Measurements from ENCODE around the gene TNFRSF1B.
A peak's percentile ranks its signal among the peaks of the same experiment; 100 is the strongest.

The TNFRSF1B gene

DNA sequence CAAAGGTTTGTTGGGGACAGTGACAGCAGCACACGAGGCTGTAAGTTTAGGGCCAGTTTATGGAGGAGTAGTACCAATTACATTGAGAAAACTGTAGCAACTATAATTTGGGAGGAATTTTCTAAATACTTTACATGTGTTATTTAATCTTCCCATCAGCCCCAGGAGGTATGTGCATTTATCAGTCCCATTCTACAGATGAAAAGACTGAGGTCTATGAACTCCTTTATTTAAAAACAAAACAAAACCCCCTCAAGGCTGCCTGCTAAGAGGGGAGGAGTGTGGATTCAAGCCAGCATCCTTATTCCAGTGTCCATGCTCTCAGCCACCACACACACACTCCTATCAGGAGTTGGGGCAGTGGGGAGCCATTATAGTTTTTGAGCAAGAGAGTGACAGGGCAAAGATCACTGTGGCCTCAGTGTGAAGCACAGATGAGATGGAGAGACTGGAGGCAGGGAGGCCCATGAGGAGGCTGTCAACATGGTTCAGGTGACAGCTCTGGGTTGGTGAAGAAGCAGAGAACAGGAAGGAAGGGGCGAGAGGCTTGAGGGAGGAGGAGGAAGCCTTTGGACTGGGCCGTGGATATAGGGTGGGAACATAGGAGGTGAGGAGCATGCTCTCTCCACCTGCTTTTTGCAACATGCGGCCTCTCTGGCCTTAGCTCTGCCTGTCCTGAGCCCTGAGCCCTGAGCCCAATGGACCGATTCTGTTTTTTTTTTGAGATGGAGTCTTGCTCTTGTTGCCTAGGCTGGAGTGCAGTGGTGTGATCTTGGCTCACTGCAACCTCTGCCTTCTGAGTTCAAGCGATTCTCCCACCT, 9.7 kb downstream of the TNFRSF1B start:
- DNase-seq, result no peak

DNA sequence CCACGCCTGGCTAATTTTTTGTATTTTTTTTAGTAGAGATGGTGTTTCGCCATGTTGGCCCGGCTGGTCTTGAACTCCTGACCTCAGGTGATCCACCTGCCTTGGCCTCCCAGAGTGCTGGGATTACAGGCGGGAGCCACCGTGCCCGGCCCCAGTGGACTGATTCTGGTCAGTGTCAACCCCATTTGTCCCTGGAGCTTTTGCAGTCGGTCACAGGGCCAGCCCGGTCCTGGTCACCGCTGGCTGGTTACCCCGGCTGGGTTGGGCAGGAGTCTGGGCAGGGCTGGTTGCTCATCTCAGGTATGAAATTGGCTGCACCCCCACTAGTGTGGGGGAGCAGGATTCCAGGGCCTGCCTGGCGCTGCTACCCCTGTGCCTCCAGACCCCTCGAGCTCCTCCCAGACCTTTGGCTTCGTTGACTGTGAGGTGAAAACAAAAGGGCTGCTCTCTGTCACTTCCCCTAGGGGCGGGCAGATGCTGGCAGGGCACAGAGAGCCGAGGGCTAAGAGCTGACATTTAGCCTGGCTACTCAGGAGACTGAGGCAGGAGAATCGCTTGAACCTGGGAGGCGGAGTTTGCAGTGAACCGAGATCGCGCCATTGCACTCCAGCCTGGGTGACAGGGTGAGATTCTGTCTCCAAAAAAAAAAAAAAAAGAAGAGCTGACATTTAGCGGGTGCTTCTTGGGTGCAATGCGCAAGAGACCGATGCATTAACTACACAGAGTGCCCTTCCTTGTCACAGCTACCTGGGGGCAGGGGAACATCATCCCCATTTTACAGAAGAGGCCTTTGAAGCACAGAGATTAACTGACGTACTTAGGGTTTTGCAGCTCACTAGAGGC, 10.6 kb downstream of the TNFRSF1B start:
- DNase-seq, result no peak

DNA sequence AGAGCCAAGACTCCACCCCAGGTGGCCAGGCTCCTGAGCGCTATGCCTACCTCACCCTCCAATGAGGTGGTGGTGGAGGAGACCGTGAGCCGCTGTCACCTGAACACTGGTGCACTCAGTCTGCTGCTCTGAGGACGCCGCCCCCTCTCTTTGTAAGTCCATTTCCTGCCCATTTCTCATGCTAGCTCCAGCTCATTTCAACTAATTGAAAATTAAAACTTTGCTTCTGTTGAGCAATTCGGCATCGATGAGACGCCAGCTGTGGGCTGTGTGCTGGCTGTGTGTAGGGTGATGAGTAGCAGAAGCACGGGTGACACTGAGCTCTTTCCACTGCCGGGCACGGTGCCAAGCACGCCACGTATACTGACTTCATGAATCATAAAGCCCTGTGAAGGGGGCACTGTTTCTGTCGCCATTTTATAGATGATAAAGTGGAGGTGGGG, 11.2 kb downstream of the TNFRSF1B start:
- DNase-seq, result peak; percentile 67

DNA sequence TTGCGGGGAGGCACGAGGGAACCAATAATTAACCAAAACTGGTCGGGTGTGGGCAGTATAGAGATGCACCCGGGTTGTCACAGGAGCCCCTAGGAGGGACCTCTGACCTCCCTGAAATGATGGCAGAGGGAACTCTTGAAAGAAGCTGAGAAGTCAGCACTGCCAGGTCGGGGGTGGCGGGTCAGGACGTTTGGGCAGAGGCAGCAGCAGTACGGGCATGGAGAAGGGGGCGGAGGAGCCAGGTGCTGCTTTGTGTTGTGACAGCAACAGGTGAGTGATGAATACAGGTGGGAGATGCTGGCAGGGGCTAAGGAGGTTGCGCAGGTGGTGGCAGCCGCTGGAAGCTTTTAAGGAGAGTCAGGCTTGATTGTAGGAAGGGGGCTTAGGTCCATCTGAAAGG, 11.7 kb downstream of the TNFRSF1B start:
- no peak for DNase-seq

DNA sequence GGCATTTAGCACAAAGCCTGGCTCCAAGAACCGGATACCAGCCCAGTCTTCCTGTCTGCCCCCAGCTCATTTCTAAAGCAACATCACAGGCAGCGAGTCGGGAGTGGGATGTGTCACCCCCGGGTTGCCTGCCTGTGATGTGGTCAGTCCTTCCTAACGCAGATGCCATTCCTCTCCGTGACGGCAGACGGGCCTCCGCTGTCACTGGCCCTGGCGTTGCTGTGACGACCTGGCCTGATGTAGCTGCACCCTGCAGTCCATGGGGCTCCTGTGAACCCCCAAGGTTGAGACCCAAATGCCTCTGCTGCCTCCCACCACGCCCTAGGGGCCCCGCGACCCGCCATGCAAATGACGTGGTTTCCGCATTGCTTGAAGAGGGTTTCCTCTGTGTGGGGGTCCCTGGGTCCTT, 12.3 kb downstream of the TNFRSF1B start:
- no peak for DNase-seq

DNA sequence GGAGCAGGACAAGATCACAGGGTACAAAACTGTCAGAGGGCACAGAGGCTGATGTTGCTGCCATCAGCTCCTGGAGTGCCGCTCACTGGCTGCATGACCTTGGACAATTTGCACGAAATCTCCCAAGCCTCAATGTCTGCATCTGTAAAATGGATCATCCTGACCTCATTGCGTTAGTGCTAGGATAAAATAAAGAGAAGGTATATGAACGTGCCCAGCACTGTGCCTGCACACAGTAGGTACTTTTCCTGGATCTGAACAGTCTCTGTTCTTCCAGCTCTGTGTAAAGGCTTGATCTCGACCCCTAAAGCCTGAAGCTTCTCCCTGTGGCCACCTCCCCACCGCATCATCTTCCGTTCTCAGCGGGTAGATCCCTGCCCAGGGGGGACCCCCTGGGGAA, 12.9 kb downstream of the TNFRSF1B start:
- DNase-seq, result no peak

DNA sequence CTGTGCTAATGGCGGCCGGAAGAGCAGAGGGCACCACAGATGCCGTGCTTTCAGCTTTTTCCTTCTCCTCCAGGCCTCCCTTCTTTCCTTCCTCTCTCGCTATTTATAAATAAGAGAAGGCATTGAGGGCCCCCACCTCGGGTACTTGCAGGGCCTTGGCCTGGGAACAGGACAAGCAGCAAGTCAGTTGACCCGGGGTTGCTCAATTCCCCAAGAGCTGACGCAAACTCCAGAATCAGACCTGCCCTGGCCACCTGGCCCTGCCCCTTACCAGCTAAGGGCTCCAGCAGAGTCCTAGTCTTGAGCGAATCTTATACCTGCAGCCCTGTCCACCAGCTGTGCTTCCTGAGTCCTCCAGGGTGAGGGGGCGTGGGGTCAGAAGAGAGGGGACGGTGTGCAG, 13.5 kb downstream of the TNFRSF1B start:
- DNase-seq, result no peak

DNA sequence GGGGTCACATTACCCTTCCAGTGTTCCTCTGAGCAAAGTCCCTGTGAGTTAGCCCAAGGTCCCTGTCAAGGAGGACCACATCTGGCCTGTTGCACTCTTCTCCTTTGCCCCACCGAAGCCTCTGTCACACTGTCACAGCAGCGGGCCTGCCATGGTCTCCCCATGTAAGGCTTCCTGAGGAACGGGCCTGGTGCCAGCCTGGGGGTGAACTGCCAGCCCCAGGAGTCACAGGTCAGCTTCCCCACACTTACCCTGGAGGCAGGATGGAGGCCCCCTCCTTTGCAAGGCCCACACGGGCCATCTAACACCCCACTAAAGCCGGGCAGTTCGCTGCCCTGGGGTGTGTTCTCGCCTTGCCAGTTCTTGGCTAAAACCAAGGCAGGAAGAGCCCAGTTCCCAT, 14.1 kb downstream of the TNFRSF1B start:
- no peak for DNase-seq

DNA sequence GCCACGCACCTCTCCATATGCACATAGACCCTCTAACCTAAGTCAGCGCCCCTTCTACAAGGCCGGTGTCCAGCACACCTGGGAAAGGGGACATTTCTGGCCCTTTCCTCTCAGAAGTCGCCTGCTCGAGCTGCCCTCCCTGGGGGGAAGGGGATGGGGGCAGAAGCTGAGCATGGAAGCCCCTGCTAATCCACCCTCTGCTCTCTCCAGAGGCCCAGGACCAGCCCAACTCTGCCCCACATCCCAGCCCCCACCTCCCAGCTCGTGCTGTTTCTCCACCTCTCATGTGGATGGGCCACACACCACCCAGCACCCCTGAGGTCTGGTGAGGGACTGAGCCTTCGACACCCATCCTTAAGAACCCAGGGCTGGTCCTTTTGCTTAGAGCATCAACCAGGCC, 14.8 kb downstream of the TNFRSF1B start:
- no peak for DNase-seq

DNA sequence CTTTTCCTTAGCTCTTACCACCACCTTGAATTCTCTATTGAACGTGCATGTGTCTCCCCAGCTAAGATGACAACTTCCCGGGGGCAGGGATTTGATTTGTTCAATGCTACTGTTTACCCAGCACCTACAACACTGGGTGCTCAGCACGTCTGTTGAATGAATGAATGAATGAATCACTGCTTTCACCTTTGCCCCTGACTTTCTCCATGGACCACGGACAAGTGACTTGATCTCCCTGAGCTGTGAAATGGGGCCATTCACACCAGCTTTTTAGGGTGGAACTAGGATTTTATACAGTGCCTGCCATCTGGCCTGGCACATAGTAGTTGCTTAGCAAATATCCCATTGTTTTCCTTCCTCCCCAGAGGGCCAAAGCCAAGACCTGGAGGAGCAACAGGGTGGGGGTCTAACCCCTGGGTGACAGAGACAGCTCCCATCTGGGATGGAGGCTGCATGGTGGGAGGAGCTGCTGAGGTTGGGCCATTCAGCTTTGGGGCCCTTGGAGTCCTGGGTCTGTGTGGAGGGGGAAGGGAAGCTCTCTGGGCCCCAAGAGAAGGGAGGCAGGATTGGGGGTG, 15.7 kb downstream of the TNFRSF1B start:
- no peak for DNase-seq

DNA sequence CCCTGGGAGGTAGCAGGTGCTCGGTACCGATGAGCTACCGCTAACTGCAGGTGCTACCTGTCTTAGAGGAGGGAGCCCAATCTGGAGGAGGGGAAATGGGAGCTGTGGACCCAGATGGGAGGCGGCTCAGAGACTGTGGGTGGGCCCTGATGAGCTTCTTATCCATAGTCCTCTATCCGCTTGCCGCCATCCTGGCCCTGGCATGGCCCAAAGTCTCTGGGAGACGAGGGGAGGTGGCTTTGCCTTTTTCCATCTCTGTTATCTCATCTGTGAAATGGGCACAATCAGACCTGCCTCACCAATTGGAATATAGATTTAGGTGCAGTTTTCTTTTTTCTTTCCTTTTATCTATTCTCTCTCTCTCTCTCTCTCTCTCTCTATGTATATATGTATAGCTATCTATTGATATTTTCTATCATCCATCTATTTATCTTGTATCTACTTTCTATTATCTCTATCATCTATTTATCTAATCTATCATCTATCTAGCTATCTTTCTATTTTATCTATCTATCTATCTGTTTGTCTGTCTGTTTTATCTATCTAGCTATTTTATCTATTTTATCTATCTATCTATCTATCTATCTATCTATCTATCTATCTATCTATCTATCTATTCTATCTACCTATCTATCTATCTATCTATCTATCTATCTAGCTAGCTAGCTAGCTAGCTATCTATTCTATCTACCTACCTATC, 16.5 kb downstream of the TNFRSF1B start:
- DNase-seq, result no peak

DNA sequence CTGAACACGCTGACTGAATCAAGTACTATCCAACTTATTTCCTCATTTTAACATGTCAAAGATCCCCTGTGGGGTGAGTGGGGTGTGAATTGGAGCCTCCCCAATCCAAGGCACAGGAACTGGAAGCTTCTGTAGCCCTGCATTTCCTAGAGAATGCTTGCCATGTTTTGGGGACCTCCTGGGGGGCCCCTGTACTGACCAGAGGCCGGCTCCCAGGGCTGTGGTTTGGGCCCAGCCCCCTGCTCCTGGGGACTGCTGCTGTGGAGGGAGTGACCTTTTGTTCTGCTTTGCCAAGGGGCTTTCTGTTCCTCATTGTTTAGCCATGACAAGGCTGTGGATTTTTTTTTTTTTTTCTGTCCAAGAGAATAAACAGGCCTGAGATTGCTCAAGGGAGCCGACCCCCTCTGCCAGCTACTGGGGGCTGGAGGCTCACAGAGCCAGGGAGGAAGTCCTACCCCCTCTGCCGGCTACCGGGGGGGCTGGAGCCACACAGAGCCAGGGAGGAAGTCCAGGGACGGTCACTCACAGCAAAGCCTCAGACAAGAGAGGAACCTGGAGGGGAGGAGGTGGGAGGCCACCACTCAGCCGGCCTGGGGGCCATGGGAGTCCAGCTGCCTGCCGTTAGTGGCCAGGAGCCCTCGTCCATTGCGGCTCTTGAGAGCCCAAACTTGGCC, 17.4 kb downstream of the TNFRSF1B start:
- DNase-seq, result no peak

DNA sequence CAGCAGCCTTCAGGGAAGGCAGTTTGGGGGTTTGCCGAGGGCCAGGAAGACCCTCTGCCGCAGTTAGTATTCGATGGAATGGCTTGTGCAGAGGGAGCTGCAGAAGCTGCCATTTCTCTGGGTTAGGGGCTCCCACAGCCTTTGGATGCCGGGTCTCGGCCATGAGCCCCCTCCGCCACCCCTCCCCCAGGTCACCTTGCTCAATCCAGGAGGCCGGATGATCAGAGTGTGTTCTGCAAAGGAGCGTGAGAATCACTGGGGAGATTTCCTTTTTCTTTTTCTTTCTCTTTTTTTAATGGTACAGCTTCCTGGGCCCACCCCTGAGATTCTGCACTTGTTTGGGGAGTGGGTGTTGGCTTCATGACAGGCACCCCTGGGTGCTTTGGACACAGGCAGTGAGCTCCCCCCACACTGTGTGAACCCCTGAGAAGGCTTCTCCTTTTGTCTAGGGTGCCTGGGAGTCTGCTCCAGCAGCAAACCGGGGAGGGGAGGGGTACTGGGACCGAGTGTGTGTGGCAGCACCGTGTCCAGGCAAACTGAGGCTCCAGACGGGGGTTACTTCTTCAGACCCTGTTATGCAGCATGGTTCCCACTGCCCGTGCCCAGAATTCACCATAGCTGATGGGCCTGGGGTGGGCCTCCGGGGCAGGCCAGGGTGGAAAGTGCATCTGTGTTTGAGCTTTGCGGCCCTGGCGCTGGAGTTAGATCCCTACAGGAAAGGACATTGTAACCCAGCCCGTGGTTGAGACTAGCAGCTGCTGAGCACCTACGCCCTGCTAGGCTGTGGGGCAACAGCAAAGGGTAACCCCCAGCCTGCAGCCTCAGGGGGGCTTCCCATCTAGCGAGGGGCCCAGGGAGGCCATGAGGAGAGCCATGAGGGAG, 18.5 kb downstream of the TNFRSF1B start:
- DNase-seq, result no peak

DNA sequence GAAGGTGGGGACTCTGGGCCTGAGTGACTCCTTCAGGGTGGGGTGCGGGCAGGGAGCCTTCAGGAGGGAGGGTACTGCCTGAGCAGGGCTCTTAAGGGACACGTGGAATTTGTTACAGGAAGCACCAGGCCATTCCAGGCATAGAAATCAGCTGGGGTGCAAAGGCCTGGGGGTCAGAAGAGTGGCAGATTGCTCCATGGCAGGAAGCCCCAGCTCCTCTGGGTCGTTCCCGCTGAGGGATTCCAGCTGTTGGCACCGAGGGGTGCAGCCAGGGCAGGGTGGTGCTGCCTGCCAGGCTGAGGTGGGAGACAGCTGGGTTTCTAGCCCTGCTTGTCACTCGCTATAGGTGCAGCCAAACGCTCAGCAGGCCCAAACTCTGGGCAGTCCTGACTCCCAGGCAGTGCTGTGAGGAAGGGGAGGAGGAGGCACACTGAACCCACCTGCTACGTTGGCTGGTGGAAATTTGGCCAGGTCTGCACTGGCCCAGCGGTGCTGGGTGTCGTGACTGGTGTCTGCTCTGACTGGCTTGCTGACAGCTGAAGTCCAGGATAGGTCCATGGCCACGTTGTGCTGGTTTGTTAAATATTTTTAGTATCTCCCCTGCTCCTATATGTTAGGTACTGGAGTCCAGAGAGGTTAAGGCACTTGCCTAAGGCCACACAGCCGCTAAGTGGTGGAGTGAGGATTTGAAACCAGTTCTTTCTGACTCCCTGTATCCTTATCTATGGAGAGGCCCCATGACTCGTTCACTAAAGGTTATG, 19.3 kb downstream of the TNFRSF1B start:
- DNase-seq, result no peak

DNA sequence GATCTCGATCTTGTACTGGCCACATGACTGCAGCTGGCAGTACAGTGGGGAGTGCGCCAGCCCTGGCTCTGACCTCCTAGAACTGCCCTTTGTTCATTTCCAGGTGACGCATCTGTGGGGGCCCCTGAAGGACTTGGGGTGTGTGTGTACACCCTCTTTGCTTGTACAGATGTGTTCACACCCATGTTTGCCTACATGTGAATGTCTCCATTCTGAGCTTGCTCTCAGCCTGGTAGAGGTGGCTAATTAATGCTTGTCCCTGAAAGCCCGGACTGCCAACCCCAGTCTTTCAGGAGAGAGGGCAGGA, 19.8 kb downstream of the TNFRSF1B start:
- no peak for DNase-seq

DNA sequence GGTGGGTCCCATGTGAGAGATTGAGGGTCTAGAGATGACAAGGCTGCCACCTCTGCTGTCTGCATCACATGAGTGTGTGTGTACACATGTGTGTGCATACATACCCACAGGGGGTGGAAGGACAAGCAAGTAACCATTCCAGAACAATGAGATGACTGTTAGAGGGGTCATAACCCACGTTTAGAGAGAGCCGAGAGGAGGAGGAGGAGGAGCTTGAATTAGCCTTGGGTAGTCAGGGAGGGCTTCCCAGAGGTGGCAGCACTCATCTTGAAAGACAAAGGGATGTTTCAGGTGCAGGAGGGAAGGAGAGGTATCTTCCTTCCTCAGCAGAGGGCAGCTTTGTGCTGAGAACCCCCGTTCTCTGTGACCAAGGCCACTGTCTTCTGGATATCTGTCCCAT, 21.3 kb downstream of the TNFRSF1B start:
- no peak for DNase-seq

DNA sequence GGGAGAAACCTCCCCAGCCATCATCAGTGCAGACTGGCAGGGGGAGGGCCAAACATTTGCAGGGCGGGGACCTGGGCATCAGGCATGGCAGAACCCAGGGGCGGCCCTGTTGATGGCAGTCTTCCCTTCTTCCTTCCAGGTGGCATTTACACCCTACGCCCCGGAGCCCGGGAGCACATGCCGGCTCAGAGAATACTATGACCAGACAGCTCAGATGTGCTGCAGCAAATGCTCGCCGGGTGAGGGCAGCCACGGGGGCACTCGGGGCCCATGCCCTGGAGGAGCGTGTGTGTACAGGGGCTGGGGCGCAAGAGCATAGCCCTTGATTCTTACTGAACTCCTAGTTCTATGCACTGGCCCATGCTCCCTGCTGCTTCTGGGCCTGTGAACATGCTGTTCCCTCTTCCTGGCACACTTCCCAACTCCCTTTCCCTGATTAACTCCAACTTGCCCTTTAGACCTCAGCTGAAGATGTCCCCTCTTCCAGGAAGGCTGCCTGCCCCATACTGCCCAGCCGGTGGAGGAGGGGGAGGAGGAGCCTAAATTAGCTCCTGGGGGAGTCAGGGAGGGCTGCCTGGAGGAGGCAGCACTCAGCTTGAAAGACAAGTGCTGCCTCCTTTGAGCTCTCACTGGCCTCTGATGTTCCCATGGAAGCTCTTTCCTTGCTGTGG, 22.0 kb downstream of the TNFRSF1B start:
- DNase-seq, result no peak

DNA sequence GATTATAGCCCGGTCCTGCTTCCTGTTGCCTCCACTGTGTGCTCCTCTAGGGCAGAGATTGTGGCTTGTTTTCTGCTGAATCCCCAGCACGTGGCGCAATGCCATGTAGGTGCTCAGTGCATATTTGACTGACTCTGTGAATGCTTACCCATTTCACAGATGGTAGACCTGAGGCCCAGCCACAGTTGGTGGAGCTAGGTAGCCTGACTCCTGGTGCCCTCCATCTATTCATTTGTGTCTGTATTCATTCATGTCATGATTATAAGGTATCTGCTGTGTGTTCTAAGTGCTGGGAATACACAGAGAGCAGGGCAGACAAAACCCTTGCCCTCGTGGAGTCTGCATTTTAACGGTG, 22.5 kb downstream of the TNFRSF1B start:
- DNase-seq, result no peak

DNA sequence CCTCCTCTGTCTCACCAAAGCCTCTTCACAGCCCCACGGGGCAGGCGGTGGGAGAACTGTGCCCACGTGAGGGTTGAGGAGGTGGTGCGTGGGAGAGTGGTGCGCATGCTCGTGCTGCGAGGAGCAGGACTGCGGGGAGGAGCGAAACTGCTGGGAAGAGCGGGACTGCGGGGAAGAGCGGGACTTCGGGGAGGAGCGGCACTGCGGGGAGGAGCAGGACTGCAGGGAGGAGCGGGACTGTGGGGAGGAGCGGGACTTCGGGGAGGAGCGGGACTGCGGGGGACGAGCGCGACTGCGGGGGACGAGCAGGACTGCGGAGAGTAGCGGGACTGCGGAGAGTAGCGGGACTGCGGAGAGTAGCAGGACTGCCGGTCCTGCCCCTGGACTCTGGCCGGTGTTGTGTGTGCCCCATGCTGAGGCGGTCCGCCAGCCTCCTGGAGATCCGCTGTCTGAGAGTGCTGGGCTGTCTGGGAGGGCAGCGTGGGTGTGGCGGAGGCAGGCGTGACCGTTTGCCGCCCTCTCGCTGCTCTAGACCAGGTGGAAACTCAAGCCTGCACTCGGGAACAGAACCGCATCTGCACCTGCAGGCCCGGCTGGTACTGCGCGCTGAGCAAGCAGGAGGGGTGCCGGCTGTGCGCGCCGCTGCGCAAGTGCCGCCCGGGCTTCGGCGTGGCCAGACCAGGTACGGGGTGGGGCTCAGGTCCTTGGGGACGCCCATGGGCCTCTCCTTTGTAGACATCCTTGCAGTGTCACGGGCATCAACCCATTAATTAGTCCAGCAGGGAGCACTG, 24.6 kb downstream of the TNFRSF1B start:
- no peak for DNase-seq
